ENCODE data around the gene CASP2. TPM values are rescaled to one million over a fixed set of nuclear protein-coding genes. Genes with fewer than 3 reads are reported as not detected.
A peak's percentile ranks its signal among the peaks of the same experiment; 100 is the strongest.

CASP2 gene
- total and polyA plus RNA-seq, 2 of the 13 experiments (the other 11 are each of a cell fraction or from before 2014, with no cell fraction given) = 10.2 to 13.7 TPM

GRCh38 chr7:143287935-143288826 is at the start of gene CASP2 (continued):
- TF ChIP-seq ZSCAN29 (CRISPR knock-in tag; conservative IDR thresholded peaks at IDR 0.05) (no peak), ZNF121 (CRISPR knock-in tag; IDR thresholded peaks at IDR 0.05) (peak; percentile 10; the same call in 1 of the 2 replicates), ZNF230 (CRISPR knock-in tag; IDR thresholded peaks at IDR 0.05) (peak; percentile 87; the same call in 1 of the 2 replicates), ZBTB7B (CRISPR knock-in tag; IDR thresholded peaks at IDR 0.05) (peak; percentile 68; the same call in 1 of the 2 replicates), EEA1 (CRISPR knock-in tag; IDR thresholded peaks at IDR 0.05; ENCODE audit: borderline replicate concordance) (0 out of 2 replicates have a peak, but pooled peaks have one; percentile 19), ZSCAN31 (CRISPR knock-in tag; IDR thresholded peaks at IDR 0.05; ENCODE audit: low read depth) (peak; percentile 92), ZNF317 (CRISPR knock-in tag; IDR thresholded peaks at IDR 0.05) (peak; percentile 80), POLR2A (IDR thresholded peaks at IDR 0.05; ENCODE audit: insufficient read depth in 1 of 2, low read depth in 2 of 2, low read length in 2 of 2) (peak; percentile 87 to 92), PAWR (CRISPR knock-in tag; IDR thresholded peaks at IDR 0.05; ENCODE audit: borderline replicate concordance) (no peak), REPIN1 (CRISPR knock-in tag; IDR thresholded peaks at IDR 0.05; ENCODE audit: borderline replicate concordance, low read depth) (0 out of 2 replicates have a peak, but pooled peaks have one; percentile 25), KDM5B (CRISPR knock-in tag; IDR thresholded peaks at IDR 0.05; ENCODE audit: borderline replicate concordance) (peak; percentile 88), ZBTB2 (CRISPR knock-in tag; IDR thresholded peaks at IDR 0.05; ENCODE audit: low read depth) (peak; percentile 82; the same call in 1 of the 2 replicates), NFYC (CRISPR knock-in tag; IDR thresholded peaks at IDR 0.05) (peak; percentile 78), ZBTB38 (CRISPR knock-in tag; IDR thresholded peaks at IDR 0.05) (peak; percentile 100)
- TF ChIP-seq, protein P1, sequence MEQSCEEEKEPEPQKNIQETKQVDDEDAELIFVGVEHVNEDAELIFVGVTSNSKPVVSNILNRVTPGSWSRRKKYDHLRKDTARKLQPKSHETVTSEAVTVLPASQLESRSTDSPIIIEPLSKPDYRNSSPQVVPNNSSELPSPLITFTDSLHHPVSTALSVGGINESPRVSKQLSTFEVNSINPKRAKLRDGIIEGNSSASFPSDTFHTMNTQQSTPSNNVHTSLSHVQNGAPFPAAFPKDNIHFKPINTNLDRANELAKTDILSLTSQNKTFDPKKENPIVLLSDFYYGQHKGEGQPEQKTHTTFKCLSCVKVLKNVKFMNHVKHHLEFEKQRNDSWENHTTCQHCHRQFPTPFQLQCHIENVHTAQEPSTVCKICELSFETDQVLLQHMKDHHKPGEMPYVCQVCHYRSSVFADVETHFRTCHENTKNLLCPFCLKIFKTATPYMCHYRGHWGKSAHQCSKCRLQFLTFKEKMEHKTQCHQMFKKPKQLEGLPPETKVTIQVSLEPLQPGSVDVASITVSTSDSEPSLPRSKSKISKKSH (CRISPR knock-in tag; IDR thresholded peaks at IDR 0.05; ENCODE audit: borderline replicate concordance) = peak; percentile 88
- TF ChIP-seq, protein P2, sequence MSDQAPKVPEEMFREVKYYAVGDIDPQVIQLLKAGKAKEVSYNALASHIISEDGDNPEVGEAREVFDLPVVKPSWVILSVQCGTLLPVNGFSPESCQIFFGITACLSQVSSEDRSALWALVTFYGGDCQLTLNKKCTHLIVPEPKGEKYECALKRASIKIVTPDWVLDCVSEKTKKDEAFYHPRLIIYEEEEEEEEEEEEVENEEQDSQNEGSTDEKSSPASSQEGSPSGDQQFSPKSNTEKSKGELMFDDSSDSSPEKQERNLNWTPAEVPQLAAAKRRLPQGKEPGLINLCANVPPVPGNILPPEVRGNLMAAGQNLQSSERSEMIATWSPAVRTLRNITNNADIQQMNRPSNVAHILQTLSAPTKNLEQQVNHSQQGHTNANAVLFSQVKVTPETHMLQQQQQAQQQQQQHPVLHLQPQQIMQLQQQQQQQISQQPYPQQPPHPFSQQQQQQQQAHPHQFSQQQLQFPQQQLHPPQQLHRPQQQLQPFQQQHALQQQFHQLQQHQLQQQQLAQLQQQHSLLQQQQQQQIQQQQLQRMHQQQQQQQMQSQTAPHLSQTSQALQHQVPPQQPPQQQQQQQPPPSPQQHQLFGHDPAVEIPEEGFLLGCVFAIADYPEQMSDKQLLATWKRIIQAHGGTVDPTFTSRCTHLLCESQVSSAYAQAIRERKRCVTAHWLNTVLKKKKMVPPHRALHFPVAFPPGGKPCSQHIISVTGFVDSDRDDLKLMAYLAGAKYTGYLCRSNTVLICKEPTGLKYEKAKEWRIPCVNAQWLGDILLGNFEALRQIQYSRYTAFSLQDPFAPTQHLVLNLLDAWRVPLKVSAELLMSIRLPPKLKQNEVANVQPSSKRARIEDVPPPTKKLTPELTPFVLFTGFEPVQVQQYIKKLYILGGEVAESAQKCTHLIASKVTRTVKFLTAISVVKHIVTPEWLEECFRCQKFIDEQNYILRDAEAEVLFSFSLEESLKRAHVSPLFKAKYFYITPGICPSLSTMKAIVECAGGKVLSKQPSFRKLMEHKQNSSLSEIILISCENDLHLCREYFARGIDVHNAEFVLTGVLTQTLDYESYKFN (CRISPR knock-in tag; conservative IDR thresholded peaks at IDR 0.05) = peak; percentile 32
- TF ChIP-seq, protein P3, sequence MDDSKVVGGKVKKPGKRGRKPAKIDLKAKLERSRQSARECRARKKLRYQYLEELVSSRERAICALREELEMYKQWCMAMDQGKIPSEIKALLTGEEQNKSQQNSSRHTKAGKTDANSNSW (CRISPR knock-in tag; IDR thresholded peaks at IDR 0.05; ENCODE audit: borderline replicate concordance) = peak; percentile 57; the same call in 1 of the 2 replicates
- TF ChIP-seq, protein P4, sequence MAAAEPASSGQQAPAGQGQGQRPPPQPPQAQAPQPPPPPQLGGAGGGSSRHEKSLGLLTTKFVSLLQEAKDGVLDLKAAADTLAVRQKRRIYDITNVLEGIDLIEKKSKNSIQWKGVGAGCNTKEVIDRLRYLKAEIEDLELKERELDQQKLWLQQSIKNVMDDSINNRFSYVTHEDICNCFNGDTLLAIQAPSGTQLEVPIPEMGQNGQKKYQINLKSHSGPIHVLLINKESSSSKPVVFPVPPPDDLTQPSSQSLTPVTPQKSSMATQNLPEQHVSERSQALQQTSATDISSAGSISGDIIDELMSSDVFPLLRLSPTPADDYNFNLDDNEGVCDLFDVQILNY (CRISPR knock-in tag; conservative IDR thresholded peaks at IDR 0.05) = peak; percentile 83
